Stimulated activated naive B cell treated with anti-CD40 and anti-IgM and Interleukin-4, amounts not matched to agents 10 μg/mL and 1 μg/mL and 100 μg/mL, for 72 hours (primary cell): ENCODE measurements around the gene INPP1.
"Not testable (repeated sequence)": the region's sequence is repeated elsewhere in the genome, so short reads cannot be mapped to it uniquely, and the experiment has no call there.

Source experiments
- ATAC-seq, 2 donors: fragments of 150-1000 bp; cut with Tn5 transposase; replicated peaks; 2 replicates each; pipeline ENCODE4 v1.10.0; 2021; ENCODE audit warnings: moderate library complexity in 1 of 2
- DNase-seq: peaks from one replicate; pipeline ENCODE4 v3.0.0; 2021
- H3K27ac Mint-ChIP-seq: one replicate; pipeline ENCODE4 v1.8.0; 2022; ENCODE audit warnings: mild to moderate bottlenecking, mixed read lengths
- H3K27me3 Mint-ChIP-seq, 2 donors: one replicate each; pipeline ENCODE4 v1.8.0; 2022; ENCODE audit warnings: mixed read lengths in 2 of 2
- H3K36me3 Mint-ChIP-seq, 2 donors: one replicate each; pipeline ENCODE4 v1.8.0; 2022; ENCODE audit warnings: mixed read lengths in 2 of 2, mild to moderate bottlenecking in 1 of 2
- H3K4me1 Mint-ChIP-seq, 2 donors: one replicate each; pipeline ENCODE4 v1.8.0; 2022; ENCODE audit warnings: mixed read lengths in 2 of 2, mild to moderate bottlenecking in 1 of 2
- H3K4me3 Mint-ChIP-seq, 2 donors: one replicate each; pipeline ENCODE4 v1.8.0; 2022; ENCODE audit warnings: mild to moderate bottlenecking in 2 of 2, mixed read lengths in 2 of 2, moderate library complexity in 1 of 2
- H3K9me3 Mint-ChIP-seq, 2 donors: one replicate each; pipeline ENCODE4 v1.8.0; 2022; ENCODE audit warnings: mixed read lengths in 2 of 2, mild to moderate bottlenecking in 1 of 2

INPP1 gene

GRCh38 chr2:190340369-190340768, 3.0 kb upstream of the INPP1 start:
- no peak overlapping the region for H3K27ac Mint-ChIP-seq
- H3K4me1 Mint-ChIP-seq, result peaks cover 7 to 19% of the 10 kb centered on the region in 2 donors
- DNase-seq (no peak), ATAC-seq (no peak)
- H3K4me3 Mint-ChIP-seq, result no peak overlapping the region
- no peaks in the 10 kb centered on the region for H3K36me3 Mint-ChIP-seq
- no peaks in the 10 kb centered on the region for H3K27me3 Mint-ChIP-seq
- peaks cover 0 to 2% of the 10 kb centered on the region in 2 donors for H3K9me3 Mint-ChIP-seq

- Mint-ChIP-seq H3K4me3 (peak overlapping the region in 1 of 2 donors; percentile 81), H3K27me3 (no peaks in the 10 kb centered on the region), H3K9me3 (no peaks in the 10 kb centered on the region), H3K4me1 (peaks cover 7 to 19% of the 10 kb centered on the region in 2 donors), H3K27ac (no peak overlapping the region), H3K36me3 (no peaks in the 10 kb centered on the region)
- DNase-seq, result no peak
- ATAC-seq, result no peak
These were observed 778 bp upstream of the INPP1 start for GRCh38 chr2:190342611-190343010.

DNA sequence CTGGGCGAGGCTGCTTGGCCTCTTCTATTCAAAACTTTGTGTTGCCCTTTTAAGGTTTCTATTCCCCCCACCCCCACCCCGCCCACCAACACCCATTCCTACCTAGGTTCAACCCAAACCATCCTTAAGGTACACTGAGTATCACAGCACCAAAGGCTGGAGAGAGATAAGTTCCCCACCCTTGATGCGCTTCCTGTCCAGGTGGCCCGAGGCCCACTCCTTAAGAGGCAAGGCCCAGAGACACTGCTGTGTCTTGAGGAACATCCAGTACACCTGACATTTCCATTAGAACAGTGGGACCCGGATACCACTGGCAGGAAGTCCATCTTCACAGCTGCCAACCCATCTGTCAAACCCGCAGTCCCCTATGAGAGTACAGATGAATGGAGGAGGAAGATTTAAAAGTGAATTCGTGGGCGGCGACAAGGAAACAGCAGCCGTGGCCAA, 277 bp upstream of the INPP1 start:
- no peaks in the 10 kb centered on the region for H3K27me3 Mint-ChIP-seq
- H3K4me1 Mint-ChIP-seq, result peaks cover 7 to 19% of the 10 kb centered on the region in 2 donors
- H3K4me3 Mint-ChIP-seq, result peak overlapping the region; percentile 77 to 81
- ATAC-seq (peak; percentile 66 to 77), DNase-seq (no peak)
- H3K27ac Mint-ChIP-seq, result peak overlapping the region; percentile 79
- H3K9me3 Mint-ChIP-seq, result no peaks in the 10 kb centered on the region
- no peaks in the 10 kb centered on the region for H3K36me3 Mint-ChIP-seq

DNA sequence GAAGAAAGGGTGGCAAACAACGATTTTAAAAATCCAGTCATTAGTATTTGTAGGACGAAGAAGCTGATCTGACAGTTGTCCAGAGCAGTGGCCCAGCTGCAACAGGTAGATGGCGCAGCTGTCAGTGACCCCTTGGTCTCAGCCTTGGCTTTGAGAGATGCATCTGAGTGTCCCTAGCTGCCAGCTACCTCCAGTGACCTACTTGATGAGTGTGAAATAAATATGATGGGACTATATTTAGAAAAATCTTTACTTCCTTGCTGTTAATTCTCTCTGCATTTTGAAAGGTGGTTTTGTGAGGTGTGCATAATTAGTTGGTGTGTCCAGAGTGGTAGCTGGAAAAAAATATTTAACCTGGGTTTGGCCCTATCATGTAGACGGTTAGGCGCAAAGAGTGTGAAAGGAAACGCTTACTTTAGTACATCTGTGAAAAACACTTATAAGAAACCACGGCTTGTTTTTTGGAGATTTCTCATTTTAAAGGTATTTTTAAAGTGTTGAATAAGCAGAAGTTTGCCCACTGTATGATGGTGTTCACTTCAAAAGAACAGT, 963 bp downstream of the INPP1 start:
- DNase-seq, result no peak
- Mint-ChIP-seq H3K36me3 (peaks cover 0 to 3% of the 10 kb centered on the region in 2 donors), H3K27ac (peak overlapping the region; percentile 53), H3K27me3 (no peaks in the 10 kb centered on the region), H3K9me3 (no peaks in the 10 kb centered on the region), H3K4me1 (peaks cover 7 to 19% of the 10 kb centered on the region in 2 donors), H3K4me3 (peak overlapping the region; percentile 90 to 95)
- ATAC-seq, result peak; percentile 60 to 64

DNA sequence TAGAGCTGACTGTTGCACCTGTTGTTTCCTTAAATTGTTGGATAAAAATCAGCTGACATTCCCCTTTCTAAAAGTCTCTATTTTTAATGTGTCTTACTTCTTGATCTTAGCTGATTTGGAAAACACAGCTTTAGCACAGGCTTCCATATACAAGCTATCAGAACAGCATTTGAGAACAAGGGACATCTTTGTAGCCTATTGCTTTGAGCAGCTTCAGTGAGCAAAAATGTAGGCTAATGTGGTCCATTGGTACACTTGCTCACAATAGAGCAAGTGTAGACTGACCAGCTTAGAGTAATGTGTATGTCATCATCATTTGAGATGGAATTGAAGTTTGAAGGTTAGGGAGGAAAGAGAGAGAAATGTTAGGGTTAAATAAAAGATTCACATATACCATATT, 7.0 kb downstream of the INPP1 start:
- Mint-ChIP-seq H3K9me3 (no peaks in the 10 kb centered on the region), H3K27ac (no peak overlapping the region), H3K36me3 (peaks cover 2 to 3% of the 10 kb centered on the region in 2 donors), H3K4me3 (no peak overlapping the region), H3K4me1 (no peaks in the 10 kb centered on the region), H3K27me3 (no peaks in the 10 kb centered on the region)
- ATAC-seq (no peak), DNase-seq (no peak)

- Mint-ChIP-seq H3K4me1 (no peaks in the 10 kb centered on the region), H3K4me3 (no peak overlapping the region), H3K36me3 (peaks cover 2 to 3% of the 10 kb centered on the region in 2 donors), H3K27ac (no peak overlapping the region), H3K27me3 (no peaks in the 10 kb centered on the region), H3K9me3 (no peaks in the 10 kb centered on the region)
- ATAC-seq (no peak), DNase-seq (no peak)
These were observed 8.6 kb downstream of the INPP1 start for GRCh38 chr2:190351955-190352354.

GRCh38 chr2:190352668-190353536, 9.5 kb downstream of the INPP1 start:
- Mint-ChIP-seq H3K9me3 (no peaks in the 10 kb centered on the region), H3K27me3 (no peaks in the 10 kb centered on the region), H3K27ac (no peak overlapping the region), H3K4me3 (no peak overlapping the region), H3K36me3 (peaks cover 2 to 3% of the 10 kb centered on the region in 2 donors), H3K4me1 (no peaks in the 10 kb centered on the region)
- ATAC-seq, result no peak
- DNase-seq, result no peak

DNA sequence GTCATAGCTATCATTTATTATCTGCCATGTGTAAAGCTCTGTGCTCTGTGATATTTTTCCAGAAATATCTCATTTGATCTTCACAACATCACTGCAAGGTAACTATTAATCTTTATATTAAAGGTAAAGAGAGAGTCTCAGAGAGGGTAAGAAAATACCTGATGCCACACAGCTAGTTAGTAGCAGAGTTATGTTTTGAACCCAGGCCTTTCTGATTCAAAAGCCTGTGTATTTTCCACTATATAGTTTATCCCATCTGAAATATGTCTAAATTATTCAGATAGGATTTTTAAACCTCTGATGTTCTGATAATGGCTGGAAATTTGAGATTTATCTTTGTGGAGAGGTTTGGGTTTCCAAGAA, 10.1 kb downstream of the INPP1 start:
- H3K27me3 Mint-ChIP-seq, result no peaks in the 10 kb centered on the region
- no peak for DNase-seq
- H3K27ac Mint-ChIP-seq, result no peak overlapping the region
- no peaks in the 10 kb centered on the region for H3K4me1 Mint-ChIP-seq
- no peak overlapping the region for H3K4me3 Mint-ChIP-seq
- no peaks in the 10 kb centered on the region for H3K9me3 Mint-ChIP-seq
- H3K36me3 Mint-ChIP-seq, result peaks cover under 1 to 2% of the 10 kb centered on the region in 2 donors
- ATAC-seq, result no peak

- DNase-seq (no peak), ATAC-seq (no peak)
- Mint-ChIP-seq H3K27ac (no peak overlapping the region), H3K4me3 (no peak overlapping the region), H3K4me1 (peaks cover 0 to 5% of the 10 kb centered on the region in 2 donors), H3K27me3 (no peaks in the 10 kb centered on the region), H3K36me3 (peaks cover 0 to 2% of the 10 kb centered on the region in 2 donors), H3K9me3 (no peaks in the 10 kb centered on the region)
These were observed 10.8 kb downstream of the INPP1 start for GRCh38 chr2:190354003-190354690.

- Mint-ChIP-seq H3K36me3 (peaks cover 0 to 2% of the 10 kb centered on the region in 2 donors), H3K4me3 (no peak overlapping the region), H3K9me3 (no peaks in the 10 kb centered on the region), H3K27ac (no peak overlapping the region), H3K4me1 (peaks cover 6 to 19% of the 10 kb centered on the region in 2 donors), H3K27me3 (no peaks in the 10 kb centered on the region)
- DNase-seq (no peak), ATAC-seq (no peak)
These were observed 12.7 kb downstream of the INPP1 start for GRCh38 chr2:190355968-190356644.

- H3K27me3 Mint-ChIP-seq, result no peaks in the 10 kb centered on the region
- H3K27ac Mint-ChIP-seq, result no peak overlapping the region
- no peak for DNase-seq
- no peaks in the 10 kb centered on the region for H3K36me3 Mint-ChIP-seq
- peaks cover 9 to 19% of the 10 kb centered on the region in 2 donors for H3K4me1 Mint-ChIP-seq
- ATAC-seq, result no peak
- no peak overlapping the region for H3K4me3 Mint-ChIP-seq
- no peaks in the 10 kb centered on the region for H3K9me3 Mint-ChIP-seq
These were observed 14.2 kb downstream of the INPP1 start for GRCh38 chr2:190357600-190357999.

- peak overlapping the region; percentile 47 for H3K27ac Mint-ChIP-seq
These were observed 15.5 kb downstream of the INPP1 start for GRCh38 chr2:190358655-190359448.

GRCh38 chr2:190360561-190360960, 17.2 kb downstream of the INPP1 start:
- H3K27ac Mint-ChIP-seq, result peak overlapping the region; percentile 96
- H3K4me1 Mint-ChIP-seq, result peaks cover 9 to 19% of the 10 kb centered on the region in 2 donors
- no peaks in the 10 kb centered on the region for H3K9me3 Mint-ChIP-seq
- no peak for ATAC-seq
- no peaks in the 10 kb centered on the region for H3K36me3 Mint-ChIP-seq
- DNase-seq, result no peak
- no peaks in the 10 kb centered on the region for H3K27me3 Mint-ChIP-seq
- no peak overlapping the region for H3K4me3 Mint-ChIP-seq

More at GRCh38 chr2:190358655-190359448, 15.5 kb downstream of the INPP1 start:
- H3K4me3 Mint-ChIP-seq, result peak overlapping the region in 1 of 2 donors; percentile 6
- peaks cover 9 to 19% of the 10 kb centered on the region in 2 donors for H3K4me1 Mint-ChIP-seq
- not testable (repeated sequence) for DNase-seq, H3K9me3 Mint-ChIP-seq, ATAC-seq, H3K27me3 Mint-ChIP-seq, H3K36me3 Mint-ChIP-seq
